ENCODE results near the gene CEP63. TPM values are rescaled to one million over a fixed set of nuclear protein-coding genes. Genes with fewer than 3 reads are reported as not detected.
"Not testable (repeated sequence)": the region's sequence is repeated elsewhere in the genome, so short reads cannot be mapped to it uniquely, and the experiment has no call there.

Gene CEP63
- polyA plus RNA-seq, 3 donors = 11.1 to 18.8 (median 17.2) TPM

DNA sequence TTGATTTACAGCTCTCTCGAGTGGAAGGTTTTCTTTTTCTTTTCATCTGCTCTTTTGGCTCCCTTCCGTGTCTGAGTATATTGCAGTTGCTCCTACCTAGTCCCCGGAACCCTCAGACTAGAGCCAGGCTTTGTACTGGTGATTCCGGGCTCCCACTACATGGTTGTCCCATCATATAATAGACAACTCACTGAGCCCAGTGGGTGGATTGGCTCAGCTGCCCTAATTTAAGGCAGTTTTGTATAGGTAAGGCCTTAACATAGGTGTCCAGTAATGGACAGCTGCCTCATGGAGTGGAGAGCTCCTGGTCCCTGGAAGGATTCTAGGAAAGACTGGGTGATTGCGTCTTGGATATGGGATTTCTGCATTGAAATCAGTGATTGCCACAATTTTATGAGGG, 106.9 kb downstream of the CEP63 start:
- H3K4me1 Mint-ChIP-seq = peaks cover 32% of the 10 kb centered on the region
- Histone ChIP-seq H3K4me2 (replicated peaks; ENCODE audit: extremely low read depth, low read length, poor library complexity, severe bottlenecking) (no peak overlapping the region), H3K27ac (ENCODE audit: low read depth in 1 of 2, low read length in 2 of 2) (no peak overlapping the region), H3K4me3 (replicated peaks in 1 of 3; ENCODE audit: low read depth in 2 of 3, low read length in 3 of 3) (no peak overlapping the region), H3K36me3 (replicated peaks in 1 of 2; ENCODE audit: control insufficient read depth in 1 of 2, insufficient read depth in 2 of 2, low read length in 2 of 2) (no peaks in the 10 kb centered on the region), H3K27me3 (ENCODE audit: control insufficient read depth in 2 of 2, insufficient read depth in 2 of 2, low read length in 2 of 2) (no peaks in the 10 kb centered on the region), H3K9me3 (replicated peaks in 1 of 2; ENCODE audit: control insufficient read depth in 1 of 2, insufficient read depth in 1 of 2, low read length in 2 of 2) (no peaks in the 10 kb centered on the region), H2AFZ (ENCODE audit: insufficient read depth, low read depth, low read length, poor library complexity, severe bottlenecking) (no peak overlapping the region), H3K9ac (ENCODE audit: insufficient read depth, low read length, poor library complexity, severe bottlenecking) (no peak overlapping the region), H3K4me1 (ENCODE audit: control insufficient read depth in 1 of 2, insufficient read depth in 2 of 2, low read length in 2 of 2) (peaks cover 25 to 27% of the 10 kb centered on the region in 2 donors), H3K79me2 (ENCODE audit: insufficient read depth, low read length) (no peaks in the 10 kb centered on the region), H4K20me1 (ENCODE audit: insufficient read depth, low read length) (no peaks in the 10 kb centered on the region)
- H3K27ac Mint-ChIP-seq = no peak overlapping the region
- intact Hi-C loops (cut with micrococcal nuclease) = no loop called here
- peaks cover 0 to 5% (median 0%) of the 10 kb centered on the region in 7 donors for H3K9me3 Mint-ChIP-seq
- H3K27me3 Mint-ChIP-seq (ENCODE audit: low read depth in 3 of 3) = peaks cover 0 to 3% (median 1%) of the 10 kb centered on the region in 3 donors
- H3K36me3 Mint-ChIP-seq = peaks cover 0 to 2% of the 10 kb centered on the region in 2 donors
- TF ChIP-seq, protein P1, sequence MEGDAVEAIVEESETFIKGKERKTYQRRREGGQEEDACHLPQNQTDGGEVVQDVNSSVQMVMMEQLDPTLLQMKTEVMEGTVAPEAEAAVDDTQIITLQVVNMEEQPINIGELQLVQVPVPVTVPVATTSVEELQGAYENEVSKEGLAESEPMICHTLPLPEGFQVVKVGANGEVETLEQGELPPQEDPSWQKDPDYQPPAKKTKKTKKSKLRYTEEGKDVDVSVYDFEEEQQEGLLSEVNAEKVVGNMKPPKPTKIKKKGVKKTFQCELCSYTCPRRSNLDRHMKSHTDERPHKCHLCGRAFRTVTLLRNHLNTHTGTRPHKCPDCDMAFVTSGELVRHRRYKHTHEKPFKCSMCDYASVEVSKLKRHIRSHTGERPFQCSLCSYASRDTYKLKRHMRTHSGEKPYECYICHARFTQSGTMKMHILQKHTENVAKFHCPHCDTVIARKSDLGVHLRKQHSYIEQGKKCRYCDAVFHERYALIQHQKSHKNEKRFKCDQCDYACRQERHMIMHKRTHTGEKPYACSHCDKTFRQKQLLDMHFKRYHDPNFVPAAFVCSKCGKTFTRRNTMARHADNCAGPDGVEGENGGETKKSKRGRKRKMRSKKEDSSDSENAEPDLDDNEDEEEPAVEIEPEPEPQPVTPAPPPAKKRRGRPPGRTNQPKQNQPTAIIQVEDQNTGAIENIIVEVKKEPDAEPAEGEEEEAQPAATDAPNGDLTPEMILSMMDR (IDR thresholded peaks at IDR 0.05) = no peak
- DNase-seq = no peak
- 100% methylated on average over 1 of the region's 5 CpGs for WGBS (ENCODE audit: insufficient coverage)
- no peak overlapping the region for H3K4me3 Mint-ChIP-seq

GRCh38 chr3:134594331-134594741, 108.5 kb downstream of the CEP63 start:
- Mint-ChIP-seq H3K4me3 (peak overlapping the region in 1 of 2 donors; percentile 4), H3K27me3 (ENCODE audit: low read depth in 3 of 3) (peaks cover 0 to 2% (median 1%) of the 10 kb centered on the region in 3 donors), H3K36me3 (peaks cover 0 to 2% of the 10 kb centered on the region in 2 donors), H3K9me3 (peaks cover 0 to 5% (median 2%) of the 10 kb centered on the region in 7 donors), H3K27ac (peak overlapping the region in 6 of 7 donors; percentile 53 to 92 (median 84)), H3K4me1 (peaks cover 43% of the 10 kb centered on the region)
- Histone ChIP-seq H3K9me3 (replicated peaks in 1 of 2; ENCODE audit: control insufficient read depth in 1 of 2, insufficient read depth in 1 of 2, low read length in 2 of 2) (no peaks in the 10 kb centered on the region), H3K9ac (ENCODE audit: insufficient read depth, low read length, poor library complexity, severe bottlenecking) (no peak overlapping the region), H3K27ac (ENCODE audit: low read depth in 1 of 2, low read length in 2 of 2) (peak overlapping the region in 1 of 2 donors; percentile 64), H2AFZ (ENCODE audit: insufficient read depth, low read depth, low read length, poor library complexity, severe bottlenecking) (peak overlapping the region; percentile 7), H3K4me3 (replicated peaks in 1 of 3; ENCODE audit: low read depth in 2 of 3, low read length in 3 of 3) (no peak overlapping the region), H3K4me2 (replicated peaks; ENCODE audit: extremely low read depth, low read length, poor library complexity, severe bottlenecking) (no peak overlapping the region), H3K4me1 (ENCODE audit: control insufficient read depth in 1 of 2, insufficient read depth in 2 of 2, low read length in 2 of 2) (peaks cover 40 to 43% of the 10 kb centered on the region in 2 donors), H3K36me3 (replicated peaks in 1 of 2; ENCODE audit: control insufficient read depth in 1 of 2, insufficient read depth in 2 of 2, low read length in 2 of 2) (no peaks in the 10 kb centered on the region), H3K27me3 (ENCODE audit: control insufficient read depth in 2 of 2, insufficient read depth in 2 of 2, low read length in 2 of 2) (no peaks in the 10 kb centered on the region), H3K79me2 (ENCODE audit: insufficient read depth, low read length) (no peaks in the 10 kb centered on the region), H4K20me1 (ENCODE audit: insufficient read depth, low read length) (no peaks in the 10 kb centered on the region)
- intact Hi-C loops (cut with micrococcal nuclease) = no loop called here
- 86% methylated on average over 6 of the region's 8 CpGs for WGBS (ENCODE audit: insufficient coverage)
- peak; percentile 36 to 47 (median 44) for DNase-seq
- TF ChIP-seq, protein P1 (IDR thresholded peaks at IDR 0.05) = no peak

GRCh38 chr3:134594986-134595385, 109.1 kb downstream of the CEP63 start:
- H3K4me2 ChIP-seq (replicated peaks; ENCODE audit: extremely low read depth, low read length, poor library complexity, severe bottlenecking) = not testable (repeated sequence)

More at GRCh38 chr3:134594986-134595385, 109.1 kb downstream of the CEP63 start:
- H3K36me3 ChIP-seq (replicated peaks in 1 of 2; ENCODE audit: control insufficient read depth in 1 of 2, insufficient read depth in 2 of 2, low read length in 2 of 2); H3K4me3 Mint-ChIP-seq; H3K79me2 ChIP-seq (ENCODE audit: insufficient read depth, low read length); H3K9ac ChIP-seq (ENCODE audit: insufficient read depth, low read length, poor library complexity, severe bottlenecking); H4K20me1 ChIP-seq (ENCODE audit: insufficient read depth, low read length); H3K27me3 Mint-ChIP-seq (ENCODE audit: low read depth in 3 of 3); intact Hi-C loops (cut with micrococcal nuclease); H3K36me3 Mint-ChIP-seq; H3K27me3 ChIP-seq (ENCODE audit: control insufficient read depth in 2 of 2, insufficient read depth in 2 of 2, low read length in 2 of 2); H3K9me3 Mint-ChIP-seq; H3K9me3 ChIP-seq (replicated peaks in 1 of 2; ENCODE audit: control insufficient read depth in 1 of 2, insufficient read depth in 1 of 2, low read length in 2 of 2); H3K4me3 ChIP-seq (replicated peaks in 1 of 3; ENCODE audit: low read depth in 2 of 3, low read length in 3 of 3): not testable (repeated sequence)
- Histone ChIP-seq H2AFZ (ENCODE audit: insufficient read depth, low read depth, low read length, poor library complexity, severe bottlenecking) (peak overlapping the region; percentile 7), H3K27ac (ENCODE audit: low read depth in 1 of 2, low read length in 2 of 2) (peak overlapping the region; percentile 8 to 64), H3K4me1 (ENCODE audit: control insufficient read depth in 1 of 2, insufficient read depth in 2 of 2, low read length in 2 of 2) (peaks cover 41 to 43% of the 10 kb centered on the region in 2 donors)
- Mint-ChIP-seq H3K4me1 (peaks cover 43% of the 10 kb centered on the region), H3K27ac (peak overlapping the region; percentile 44 to 92 (median 82))
- DNase-seq = peak; percentile 30 to 53 (median 35)
- no CpG with 5 or more reads among the region's 3 CpGs for WGBS (ENCODE audit: insufficient coverage)
